GM12891 (cell line): ENCODE measurements around the gene CABP2.

Experiments
- PAX5 ChIP-seq: IDR thresholded peaks from 2 replicates; pipeline ENCODE4 v1.6.1; 2011; ENCODE audit warnings: low read length, moderate library complexity, mild to moderate bottlenecking; ENCODE audit not compliant: insufficient read depth, severe bottlenecking
- POLR2A ChIP-seq: IDR thresholded peaks from 2 replicates; pipeline ENCODE4 v1.6.1; 2011; ENCODE audit warnings: low read depth, low read length, control low read depth
- POLR2AphosphoS5 ChIP-seq: IDR thresholded peaks from 2 replicates; pipeline ENCODE4 v1.6.1; 2011; ENCODE audit warnings: low read depth, low read length, control low read depth
- POU2F2 ChIP-seq: IDR thresholded peaks from 2 replicates; pipeline ENCODE4 v1.6.1; 2011; ENCODE audit warnings: low read depth, mild to moderate bottlenecking, control low read depth, low read length, moderate library complexity
- SPI1 ChIP-seq: IDR thresholded peaks from 2 replicates; pipeline ENCODE4 v1.6.1; 2011; ENCODE audit warnings: low read depth, low read length, control low read depth
- TAF1 ChIP-seq: IDR thresholded peaks from 2 replicates; pipeline ENCODE4 v1.6.1; 2011; ENCODE audit warnings: low read depth, low read length, control low read depth

- TF ChIP-seq TAF1 (no peak), POLR2A (no peak), POLR2AphosphoS5 (no peak), SPI1 (no peak), POU2F2 (no peak), PAX5 (no peak)
These were observed 7.0 kb upstream of the CABP2 start for GRCh38 chr11:67530282-67530592.
